ENCODE data around the gene ARPC5.
"Not testable (repeated sequence)": the region's sequence is repeated elsewhere in the genome, so short reads cannot be mapped to it uniquely, and the experiment has no call there.

The ARPC5 gene

DNA sequence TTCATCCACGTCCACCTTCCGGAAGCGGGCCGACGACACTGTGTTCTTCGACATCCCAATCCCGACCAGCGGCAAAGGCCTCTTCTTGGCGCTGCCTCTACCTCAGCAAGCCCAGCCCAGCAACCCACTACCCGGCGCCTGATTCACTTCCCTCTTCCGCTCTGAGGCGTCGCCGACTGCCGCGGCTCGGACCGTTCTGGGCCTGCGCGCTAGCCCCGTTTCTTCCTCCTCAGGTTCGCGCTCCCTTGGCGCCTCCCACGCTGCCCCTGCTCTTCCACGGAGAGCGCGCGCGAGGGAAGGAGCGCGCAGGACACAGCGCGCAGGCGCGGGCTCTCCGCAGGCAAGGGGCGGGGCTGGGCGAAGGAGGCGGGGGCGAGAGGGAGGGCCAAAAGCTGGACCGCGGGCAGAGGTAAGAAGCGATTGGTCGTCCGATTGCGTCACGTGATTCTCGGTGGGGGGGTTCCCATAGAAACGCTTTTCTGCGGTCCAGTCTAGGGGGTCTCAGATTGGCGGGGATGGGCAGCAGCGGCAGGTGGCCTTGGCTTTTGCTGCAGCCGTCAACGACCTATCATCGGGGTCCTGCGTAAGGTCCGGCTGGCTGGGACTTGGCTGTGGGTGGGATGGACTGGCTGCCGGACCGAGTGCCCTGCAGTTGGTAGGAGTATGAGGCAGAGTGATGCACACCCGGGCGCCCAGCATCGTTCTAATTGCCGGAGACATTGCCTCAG, at the start of gene ARPC5:
ARPC5 (minus strand) TSS at position 178 of the 728 bp plus-strand sequence; CDS start at position 54, 124 bp downstream.
- peak; percentile 95 for DNase-seq

DNA sequence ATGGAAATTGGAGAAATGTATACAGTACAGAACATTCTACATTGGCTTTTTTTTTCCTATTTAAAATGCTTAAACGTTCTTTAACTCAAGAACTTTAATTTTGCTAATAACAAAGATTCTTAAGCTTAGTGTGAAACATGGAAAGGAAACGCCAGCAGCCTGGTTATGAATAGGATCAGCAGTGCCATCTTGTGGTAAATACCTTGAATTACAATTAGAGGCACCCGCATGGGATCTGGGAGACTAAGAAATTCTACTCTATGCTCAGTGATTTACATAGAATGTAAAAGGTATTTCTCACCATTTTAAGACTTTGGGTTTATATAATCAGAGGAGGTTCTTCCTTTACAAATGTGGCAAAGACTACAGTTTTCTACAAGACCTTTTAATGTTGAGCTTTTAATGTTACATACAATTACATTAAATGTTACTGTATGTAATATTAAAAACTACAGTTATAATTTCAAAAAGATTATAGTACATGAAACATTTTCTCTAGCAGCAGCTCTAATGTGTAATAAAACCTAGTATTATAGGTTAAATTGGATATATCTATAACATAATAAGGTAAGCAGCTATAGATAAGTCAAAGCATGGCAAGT, 49.6 kb upstream of the ARPC5 start:
- DNase-seq, result no peak

DNA sequence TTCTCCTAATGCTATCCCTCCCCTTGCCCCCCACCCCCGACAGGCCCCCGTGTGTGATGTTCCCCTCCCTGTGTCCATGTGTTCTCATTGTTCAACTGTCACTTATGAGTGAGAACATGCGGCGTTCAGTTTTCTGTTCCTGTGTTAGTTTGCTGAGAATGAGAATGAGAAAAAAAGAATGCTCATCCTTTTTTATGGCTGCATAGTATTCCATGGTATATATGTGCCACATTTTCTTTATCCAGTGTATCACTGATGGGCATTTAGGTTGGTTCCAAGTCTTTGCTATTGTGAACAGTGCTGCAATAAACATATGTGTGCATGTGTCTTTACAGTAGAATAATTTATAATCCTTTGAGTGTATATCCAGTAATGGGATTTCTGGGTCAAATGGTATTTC, 43.8 kb upstream of the ARPC5 start:
- not testable (repeated sequence) for DNase-seq

DNA sequence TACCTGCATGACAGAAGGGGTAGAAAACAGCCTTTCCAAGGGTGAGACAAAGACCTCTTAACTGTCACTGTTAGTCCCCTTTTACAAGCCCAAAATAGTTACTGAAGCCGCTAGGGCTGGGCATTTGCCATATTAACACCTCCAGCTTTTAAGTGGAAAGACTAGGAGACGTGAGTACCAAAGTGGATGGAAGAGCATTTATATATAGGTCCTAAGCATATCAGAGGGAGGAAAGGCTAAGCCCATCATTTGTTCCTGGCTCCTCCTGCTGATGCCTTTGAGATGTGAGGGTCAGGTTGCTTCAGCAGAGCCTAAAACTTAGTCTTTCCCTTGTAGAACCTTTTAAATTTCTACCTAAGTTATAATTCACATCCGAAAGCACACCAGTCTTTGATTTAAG, 43.2 kb upstream of the ARPC5 start:
- DNase-seq, result no peak

DNA sequence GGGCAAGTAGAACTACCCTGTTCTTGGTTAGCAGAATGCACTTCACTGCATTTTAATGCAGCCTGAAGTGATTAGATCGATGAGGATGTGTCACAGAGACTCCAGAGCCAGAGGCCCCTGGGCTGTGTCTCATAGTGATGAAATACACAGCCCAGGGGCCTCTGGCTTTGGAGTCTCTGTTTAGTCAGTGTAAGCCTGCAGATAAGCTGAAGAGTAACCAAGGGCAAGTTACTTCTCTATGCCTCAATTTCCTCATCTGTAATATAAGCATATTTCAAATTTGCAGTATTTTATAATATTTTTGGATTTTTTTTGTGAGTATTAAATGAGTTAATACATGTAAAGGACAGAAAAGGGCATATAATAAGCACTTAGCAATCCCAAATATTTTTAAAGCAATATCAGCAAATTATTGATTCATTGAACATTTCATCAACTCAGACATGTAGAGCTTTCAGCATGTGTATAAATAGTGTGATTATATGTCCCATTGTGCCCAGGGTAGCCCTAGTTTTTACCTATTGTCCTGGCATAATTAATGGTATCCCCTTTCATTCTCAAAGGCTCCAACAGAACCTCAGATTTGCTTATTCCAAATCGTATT, 41.1 kb upstream of the ARPC5 start:
- DNase-seq, result no peak

DNA sequence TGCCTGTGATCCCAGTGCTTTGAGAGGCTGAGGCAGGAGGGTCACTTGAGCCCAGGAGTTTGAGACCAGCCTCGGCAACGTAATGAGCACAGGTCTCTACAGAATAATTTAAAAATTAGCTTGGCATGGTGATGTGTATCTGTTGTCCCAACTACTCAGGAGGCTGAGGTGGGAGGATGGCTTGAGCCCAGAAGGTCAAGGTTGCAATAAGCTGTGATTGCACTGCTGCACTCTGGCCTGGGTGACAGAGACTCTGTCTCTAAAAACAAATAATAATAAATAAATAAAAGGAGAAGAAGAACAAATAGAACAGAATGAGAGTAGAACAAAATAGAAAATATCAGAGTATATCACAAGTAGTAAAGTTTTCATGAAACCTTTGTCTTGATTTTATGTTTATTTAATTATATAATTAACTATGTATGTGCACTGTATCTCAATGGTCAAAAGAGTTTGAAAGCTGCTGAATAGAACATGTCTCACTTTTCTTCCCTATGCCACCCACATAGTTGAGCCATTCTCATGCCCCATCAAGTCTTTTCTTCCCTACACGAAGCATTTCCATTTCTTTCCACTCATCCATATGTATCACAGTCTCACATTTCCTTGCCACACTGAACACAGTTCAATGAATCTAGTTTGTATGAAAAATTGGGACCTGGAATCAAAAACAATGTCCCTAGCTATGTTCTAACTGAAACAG, 40.5 kb upstream of the ARPC5 start:
- no peak for DNase-seq

DNA sequence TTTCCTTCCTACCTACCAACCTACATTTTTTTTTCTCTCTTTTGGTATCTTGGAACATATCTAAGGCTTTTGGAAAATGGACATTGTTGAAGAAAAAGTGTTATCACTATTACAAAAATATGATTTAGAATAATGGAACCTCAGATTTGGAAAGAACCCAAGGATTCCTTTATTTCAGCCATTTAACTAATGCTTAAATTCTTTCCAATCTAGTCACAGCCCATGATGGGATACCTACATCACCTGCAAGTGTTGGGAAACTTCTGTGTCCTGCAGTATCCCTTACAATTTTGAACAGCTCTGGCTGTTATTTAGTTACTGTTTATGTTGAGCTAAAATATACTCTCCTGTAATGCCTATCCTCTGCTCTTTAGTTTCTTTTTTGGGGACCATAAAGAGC, 39.8 kb upstream of the ARPC5 start:
- no peak for DNase-seq

DNA sequence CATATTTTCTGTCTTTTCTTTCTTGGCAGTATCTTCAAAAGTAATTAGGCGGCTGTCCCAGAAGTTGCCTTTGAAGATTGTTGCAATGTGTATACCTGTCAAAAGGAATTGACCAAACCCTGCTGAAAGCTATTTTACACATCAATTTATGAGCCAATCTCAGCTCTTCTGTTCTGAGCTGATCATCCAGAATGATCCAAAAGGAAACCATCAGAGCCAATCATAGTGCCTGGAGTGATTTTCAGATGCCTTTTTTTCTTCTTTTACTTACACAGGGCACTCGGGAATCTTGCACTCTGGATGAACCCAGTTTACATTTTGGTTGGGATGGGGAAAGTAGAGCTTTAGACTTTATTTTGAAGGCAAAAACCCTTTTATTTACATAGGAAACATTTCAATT, 39.3 kb upstream of the ARPC5 start:
- DNase-seq, result no peak

DNA sequence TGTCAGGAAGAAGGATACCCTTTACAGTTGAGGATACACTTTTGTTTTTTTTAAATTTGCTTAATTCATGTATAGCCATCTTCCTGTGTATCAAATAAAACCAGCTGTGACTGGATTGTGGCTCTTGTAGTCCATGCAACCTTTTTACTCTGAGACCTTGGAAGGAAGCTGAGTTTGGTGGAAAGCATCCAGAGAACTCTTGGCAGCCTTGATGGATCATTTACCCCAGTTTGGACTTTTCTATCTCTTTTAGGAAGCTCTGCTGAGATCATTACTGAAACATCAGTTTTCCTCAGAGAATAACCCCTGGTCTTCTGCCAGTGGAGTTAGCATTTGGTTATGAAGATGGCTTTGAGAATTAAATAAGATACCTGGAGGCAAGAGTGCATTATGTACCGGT, 38.8 kb upstream of the ARPC5 start:
- no peak for DNase-seq

DNA sequence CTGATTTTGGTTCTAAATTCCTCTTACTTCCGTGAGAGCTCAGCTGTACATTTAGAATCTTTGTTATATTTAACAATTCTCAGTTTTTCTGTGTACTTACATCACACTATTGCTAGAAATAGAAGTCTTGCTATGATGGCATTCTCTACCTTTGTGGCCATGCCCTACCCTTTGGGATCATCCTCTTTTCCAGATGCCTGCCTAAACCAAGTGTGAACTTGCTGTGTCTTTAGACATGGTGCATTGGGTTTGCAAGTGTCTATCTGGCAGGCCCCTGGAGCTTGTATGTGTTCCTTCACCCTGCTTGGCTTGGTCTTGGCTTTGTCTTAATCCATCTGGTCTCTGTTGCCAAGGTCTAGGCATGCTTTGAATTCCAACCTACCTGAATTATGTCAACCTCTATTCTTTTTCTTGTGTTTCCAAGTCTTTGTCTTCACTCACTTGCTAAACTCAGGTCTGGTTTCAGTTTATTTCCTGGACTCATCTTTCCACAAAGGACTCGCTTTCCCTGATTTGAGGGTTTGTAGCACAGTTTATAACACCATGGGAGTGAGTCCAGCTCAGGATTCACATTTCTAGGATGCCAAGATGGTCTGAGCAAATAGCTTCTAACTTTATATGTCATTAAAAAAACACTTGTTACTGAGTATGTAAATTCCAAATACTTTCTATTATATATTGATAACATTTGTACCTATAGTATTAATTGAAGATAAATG, 38.2 kb upstream of the ARPC5 start:
- no peak for DNase-seq

DNA sequence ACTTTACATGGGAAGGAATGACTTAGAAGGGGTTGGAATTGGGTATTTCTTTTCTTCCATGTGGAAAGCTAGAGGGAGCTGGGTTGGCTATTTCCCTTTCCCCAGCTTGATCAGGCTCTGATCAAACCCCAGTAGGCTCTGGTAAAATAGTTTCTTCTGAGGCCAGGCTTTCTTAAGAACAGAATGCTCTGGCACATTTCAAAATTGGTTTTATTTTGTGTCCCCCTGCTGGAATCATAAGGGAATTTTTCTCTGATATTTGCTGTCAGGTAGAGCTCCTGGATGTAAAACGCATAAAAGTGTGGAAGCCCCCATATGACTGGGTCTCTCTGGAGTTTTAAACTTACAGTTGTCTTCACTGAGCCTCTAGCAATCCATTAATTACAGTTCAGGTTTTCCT, 34.6 kb upstream of the ARPC5 start:
- no peak for DNase-seq

DNA sequence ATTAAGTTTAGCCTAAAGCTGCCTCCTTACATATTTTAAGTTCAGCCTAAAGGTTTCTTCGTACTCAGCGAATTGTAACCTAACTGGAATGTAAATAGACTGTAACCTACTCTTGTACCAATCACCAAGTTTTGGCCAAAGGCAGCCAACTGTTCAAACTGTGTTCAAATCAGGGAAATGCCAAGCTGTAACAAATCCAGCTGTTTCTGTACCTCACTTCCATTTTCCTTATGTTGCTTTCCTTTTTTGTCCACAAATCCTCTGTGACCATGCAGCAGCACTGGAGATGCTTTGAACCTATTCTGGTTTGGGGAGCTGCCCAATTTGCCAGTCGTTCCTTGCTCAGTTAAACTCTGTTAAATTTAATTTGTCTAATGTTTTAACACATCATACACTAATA, 20.8 kb upstream of the ARPC5 start:
- no peak for DNase-seq

DNA sequence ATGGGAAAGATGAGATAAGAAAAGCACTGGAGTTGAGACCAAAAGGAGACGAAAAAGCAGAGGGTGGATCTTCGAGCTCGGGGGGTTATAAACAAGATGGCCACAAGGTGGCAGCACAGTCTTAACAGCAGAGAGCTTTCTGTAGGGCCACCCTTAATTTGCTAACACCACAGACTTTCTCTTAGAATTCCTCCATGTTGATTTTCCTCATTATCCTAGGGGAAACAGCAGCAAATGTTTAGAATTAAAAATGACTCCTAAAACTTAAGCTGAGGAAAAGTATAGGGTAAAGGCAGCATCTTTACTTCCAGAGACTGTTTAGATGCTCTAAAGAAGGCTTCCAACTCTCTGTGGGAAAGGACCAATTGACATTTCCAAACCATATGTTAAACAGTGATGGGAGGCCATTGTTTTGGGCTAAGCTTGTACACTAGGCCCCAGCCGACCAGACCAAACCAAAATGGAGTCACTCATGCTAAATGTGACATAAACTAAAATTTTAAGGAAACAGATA, 20.0 kb upstream of the ARPC5 start:
- DNase-seq, result peak; percentile 29

DNA sequence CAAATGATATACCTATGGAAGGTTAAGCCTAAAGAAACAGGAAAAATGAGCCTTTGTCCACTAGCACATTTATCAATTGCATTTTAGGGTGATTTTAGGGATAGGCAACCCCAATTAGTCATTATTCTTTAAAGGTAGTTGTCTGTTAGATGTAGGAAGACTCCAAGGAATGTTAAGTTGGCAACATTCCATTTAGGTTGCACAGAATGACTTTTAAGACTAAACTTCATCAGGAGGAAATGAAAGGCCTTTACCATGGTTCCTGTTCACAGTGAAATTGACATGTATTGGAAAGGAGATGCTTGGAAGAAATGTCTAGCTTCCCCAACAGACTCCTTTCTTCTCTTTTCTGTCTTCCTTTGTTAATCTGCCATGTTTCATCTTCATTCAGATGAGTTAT, 19.1 kb upstream of the ARPC5 start:
- DNase-seq, result no peak

DNA sequence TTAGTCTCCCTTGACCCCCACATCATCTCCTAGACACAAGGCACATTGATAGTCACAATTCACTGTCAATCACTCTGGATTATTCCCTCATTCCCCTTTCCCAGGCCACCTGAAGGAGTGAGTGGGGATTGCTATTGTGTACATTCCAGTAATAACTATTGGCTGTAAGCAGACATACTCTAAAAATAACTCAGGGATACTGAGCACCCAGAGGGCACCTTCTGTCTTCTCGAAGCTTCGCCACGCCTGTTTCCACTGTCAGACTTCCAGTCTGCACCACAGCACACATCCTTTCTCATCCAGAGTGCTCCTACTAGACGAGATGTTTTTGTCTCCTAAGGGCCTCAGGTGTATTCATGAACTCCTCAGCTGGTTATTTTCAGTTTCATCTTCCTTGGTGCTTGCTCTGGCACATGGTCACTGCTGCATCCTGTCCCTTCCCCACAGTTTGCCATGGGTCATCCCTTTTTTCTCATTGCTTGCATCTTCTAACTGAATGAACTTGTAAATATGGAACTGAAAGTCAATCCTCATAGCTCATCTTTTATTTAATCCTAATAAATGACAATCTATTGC, 18.4 kb upstream of the ARPC5 start:
- DNase-seq, result no peak

DNA sequence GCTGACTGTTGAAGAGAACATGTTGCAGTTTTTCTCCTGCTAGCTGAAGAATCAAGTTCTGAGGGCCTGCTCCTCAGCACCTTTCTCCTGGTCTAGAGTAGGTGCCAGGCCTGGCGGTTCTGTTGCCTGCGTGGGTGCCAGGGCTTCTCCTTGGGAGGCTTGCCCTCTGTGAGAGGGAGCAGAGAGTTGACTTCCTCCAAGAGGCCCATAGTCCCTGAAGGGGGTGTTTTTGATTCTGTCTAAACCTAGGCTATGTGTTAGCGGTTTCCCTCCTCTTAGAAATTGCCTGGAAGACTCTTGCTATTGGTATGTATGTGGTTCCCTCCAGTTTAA, 17.8 kb upstream of the ARPC5 start:
- DNase-seq, result no peak

DNA sequence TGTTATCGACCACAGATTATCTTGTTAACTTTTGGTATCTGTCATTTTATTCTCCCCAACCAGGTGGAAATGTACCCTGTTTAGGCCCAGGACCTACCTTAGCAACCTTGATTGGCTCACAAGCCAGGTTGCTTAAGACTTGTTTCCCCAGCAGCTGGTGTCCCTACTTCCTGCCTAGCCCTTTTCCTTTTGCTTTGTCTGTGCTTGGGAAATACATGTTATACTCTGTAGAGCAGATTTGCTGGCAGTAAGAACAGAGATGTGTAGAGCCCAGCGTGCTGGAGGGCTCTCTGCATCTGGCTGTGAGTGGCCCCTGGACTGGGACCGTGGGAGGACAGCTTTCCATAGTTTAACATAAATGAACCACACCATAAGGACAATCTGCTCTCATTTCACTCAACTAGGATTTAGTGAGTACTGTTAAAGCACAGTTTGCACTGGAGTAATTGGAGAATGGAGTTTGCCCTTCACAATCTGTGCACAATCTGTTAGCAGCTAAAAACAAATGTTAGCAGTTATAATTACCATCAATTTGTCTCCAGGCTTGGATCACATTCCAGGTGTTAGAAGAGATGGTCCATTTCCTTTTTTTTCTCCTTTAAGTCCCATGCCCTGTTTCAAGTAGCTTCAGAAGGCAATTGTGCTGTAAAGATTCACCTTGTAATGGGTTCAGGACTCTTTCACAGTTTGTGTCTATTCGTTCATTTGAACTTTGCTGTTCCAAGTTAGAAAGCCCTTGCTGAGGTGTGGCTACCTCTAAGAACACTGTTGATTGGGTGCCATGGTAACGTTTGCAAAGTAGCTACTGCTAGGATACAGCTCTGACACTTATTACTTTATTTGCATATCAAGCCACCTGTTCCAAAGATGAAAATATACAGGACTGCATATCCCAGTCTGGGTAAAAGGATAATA, 17.2 kb upstream of the ARPC5 start, which contains the start of gene APOBEC4:
APOBEC4 (minus strand) TSS at position 770 of the 915 bp plus-strand sequence. CDS start 4,535 bp downstream, outside the sequence.
- DNase-seq, result peak; percentile 98

DNA sequence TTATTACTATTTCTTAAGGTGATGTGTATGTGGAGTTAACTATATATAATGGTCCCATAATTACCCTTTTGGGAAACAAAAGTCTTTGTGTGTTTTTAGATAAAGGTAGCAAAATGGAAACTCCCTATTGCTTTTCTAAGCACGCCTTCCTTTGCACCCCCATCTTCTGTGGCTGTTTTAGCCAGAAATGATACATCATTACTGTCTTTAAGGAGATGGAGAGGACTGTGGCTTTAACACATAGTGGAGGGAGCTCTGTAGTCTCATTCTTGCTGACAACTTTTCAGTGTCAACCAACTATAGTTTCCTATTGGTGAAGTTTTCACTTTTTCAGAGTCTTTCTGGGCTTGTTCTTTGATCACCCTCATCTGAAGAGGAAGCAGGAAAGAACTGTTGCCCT, 16.5 kb upstream of the ARPC5 start:
- DNase-seq, result no peak

DNA sequence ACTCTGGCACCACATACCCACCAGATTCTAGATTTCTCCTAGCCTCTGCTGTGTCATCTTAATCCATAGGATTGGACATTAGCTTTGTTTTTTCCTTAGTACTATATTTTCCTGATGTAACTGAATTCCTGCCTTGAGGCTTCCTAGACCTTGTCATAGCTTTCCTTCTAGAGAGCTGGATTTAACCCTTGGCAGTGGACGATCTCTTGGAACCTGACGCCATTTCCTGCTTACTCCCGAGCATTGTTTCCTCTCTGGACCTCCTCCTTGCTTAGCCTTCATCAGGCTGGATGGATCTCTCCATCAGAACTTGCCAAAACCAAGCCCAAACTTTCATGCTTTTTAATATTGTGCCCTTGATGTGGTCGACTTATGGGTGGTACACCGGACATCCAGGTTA, 16.0 kb upstream of the ARPC5 start:
- DNase-seq, result no peak

DNA sequence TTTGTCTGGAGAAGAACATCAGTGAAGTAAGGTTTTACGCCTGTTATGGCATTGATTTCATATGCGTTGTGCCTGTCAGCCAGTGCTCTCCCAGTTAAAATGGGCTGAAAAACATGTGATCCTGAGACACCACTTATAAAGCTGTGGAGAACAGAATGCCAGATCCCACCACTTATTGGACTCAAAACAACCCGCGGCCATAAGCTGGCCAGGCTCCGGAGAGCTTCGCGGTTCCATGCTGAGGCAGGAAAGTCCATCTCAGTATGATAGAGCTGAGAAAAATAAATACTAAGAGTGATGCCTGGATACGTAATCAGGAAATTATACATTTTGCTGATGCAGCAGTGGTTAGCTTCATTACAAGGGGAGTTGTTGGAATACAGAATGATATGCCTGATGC, 12.5 kb upstream of the ARPC5 start:
- DNase-seq, result no peak

DNA sequence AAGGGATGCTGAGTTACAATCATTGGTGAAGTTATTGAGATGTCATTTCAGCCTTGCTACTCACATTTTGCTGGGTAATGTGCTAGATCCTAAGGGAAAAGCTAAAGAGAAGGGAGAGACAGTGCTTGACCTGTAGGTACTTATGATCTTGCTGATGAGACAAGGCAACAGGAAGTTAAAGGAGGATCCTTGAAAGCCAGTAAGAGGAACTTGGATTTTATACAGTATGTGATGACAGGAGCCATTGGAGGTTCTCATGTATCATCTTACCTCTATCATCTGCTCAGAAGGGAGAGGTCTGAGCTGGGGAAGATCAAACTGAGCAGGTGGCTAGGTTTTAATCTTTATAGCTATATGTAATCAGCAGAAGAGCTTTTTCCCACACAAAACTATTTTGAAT, 11.2 kb upstream of the ARPC5 start:
- peak; percentile 76 for DNase-seq

Data from NCI-H524 treated with DMSO at 0.1 percent for 48 hours (cell line).